Endothelial cell of umbilical vein (primary cell): ENCODE results near the gene ZIC3. TPM values are rescaled to one million over a fixed set of nuclear protein-coding genes. Genes with fewer than 3 reads are reported as not detected.

Experiments used
- BruUV-seq: library from RNA; stranded (reverse); fragments of 400-500 nt; replicated peaks from 2 replicates; lab custom pipeline; 2021; lab: Mats Ljungman, UMichigan
- CTCF ChIA-PET: fragments of 300-600, 350-600 bp; sonication (Branson Sonifier 250); formaldehyde crosslinking; loops from one replicate; lab custom pipeline; 2021; ENCODE audit warnings: antibody characterized with exemption, inconsistent platforms; lab: Charles Lee
- POLR2A ChIA-PET: fragments of 300-600, 350-600 bp; sonication (Branson Sonifier 250); formaldehyde crosslinking; loops from one replicate; lab custom pipeline; 2021; ENCODE audit warnings: antibody characterized with exemption, inconsistent platforms; lab: Charles Lee
- DNase-seq: peaks from one replicate; pipeline ENCODE4 v3.0.0-alpha.2; 2011; ENCODE audit warnings: low read depth, low spot score
- FAIRE-seq: peaks from 2 replicates; lab custom pipeline; 2011; peaks lifted over from hg19 to GRCh38; lab: Jason Lieb, UNC
- H2AFZ ChIP-seq: 2 replicates; pipeline ENCODE4 v1.6.0; 2012; ENCODE audit warnings: low read depth, low read length, control low read depth, inconsistent platforms
- H3K27ac ChIP-seq: 2 replicates; pipeline ENCODE4 v1.5.1; 2011; ENCODE audit warnings: low read depth, mild to moderate bottlenecking, control low read depth, low read length, moderate library complexity; ENCODE audit not compliant: insufficient read depth
- H3K27me3 ChIP-seq, 2 experiments: 2 replicates each; pipeline versions ENCODE4 v1.6.0 to v1.6.1; 2011; ENCODE audit warnings: low read length in 2 of 2, mixed read lengths in 1 of 2; ENCODE audit not compliant: control insufficient read depth in 2 of 2, insufficient read depth in 2 of 2
- H3K36me3 ChIP-seq, 2 experiments: 2 replicates in 1 of 2; 3 replicates in 1 of 2; pipeline ENCODE4 v1.5.1; 2011; ENCODE audit warnings: low read length in 2 of 2, mild to moderate bottlenecking in 1 of 2, moderate library complexity in 1 of 2; ENCODE audit not compliant: control insufficient read depth in 2 of 2, insufficient read depth in 2 of 2; ENCODE audit errors: extremely low read depth in 1 of 2
- H3K4me1 ChIP-seq: 3 replicates; pipeline ENCODE4 v1.5.1; 2011; ENCODE audit warnings: mild to moderate bottlenecking, low read length; ENCODE audit not compliant: control insufficient read depth, insufficient read depth; ENCODE audit errors: extremely low read depth
- H3K4me2 ChIP-seq: 2 replicates; pipeline ENCODE4 v1.6.1; 2011; ENCODE audit warnings: low read length, control low read depth, mixed read lengths; ENCODE audit not compliant: insufficient read depth
- H3K4me3 ChIP-seq, 3 experiments: fragments of 200-600 bp in 1 of 3; sonication (generic), shearing (Covaris generic) in 1 of 3; replicated peaks in 1 of 3; 2 replicates each; pipeline ENCODE4 v1.5.1; 2011 to 2016; ENCODE audit warnings: control low read depth in 3 of 3, low read length in 3 of 3, mild to moderate bottlenecking in 2 of 3, inconsistent platforms in 1 of 3, low read depth in 1 of 3, moderate library complexity in 1 of 3; ENCODE audit not compliant: insufficient read depth in 1 of 3
- H3K79me2 ChIP-seq: 2 replicates; pipeline ENCODE4 v1.6.0; 2012; ENCODE audit warnings: low read length, inconsistent platforms; ENCODE audit not compliant: control insufficient read depth, insufficient read depth
- H3K9ac ChIP-seq: replicated peaks from 2 replicates; pipeline ENCODE3; 2011; ENCODE audit warnings: low read length, control low read depth; ENCODE audit not compliant: insufficient read depth; ENCODE audit errors: extremely low read depth
- H3K9me1 ChIP-seq: replicated peaks from 3 replicates; pipeline ENCODE4 v1.6.0; 2011; ENCODE audit warnings: mild to moderate bottlenecking, low read length; ENCODE audit not compliant: control insufficient read depth, insufficient read depth; ENCODE audit errors: extremely low read depth
- H3K9me3 ChIP-seq: replicated peaks from 2 replicates; pipeline ENCODE4 v1.5.1; 2012; ENCODE audit warnings: low read length, inconsistent platforms; ENCODE audit not compliant: control insufficient read depth, insufficient read depth
- H4K20me1 ChIP-seq: replicated peaks from 2 replicates; pipeline ENCODE3; 2011; ENCODE audit warnings: mild to moderate bottlenecking, low read length; ENCODE audit not compliant: control insufficient read depth, insufficient read depth; ENCODE audit errors: extremely low read depth
- CTCF ChIP-seq, 2 donors: IDR thresholded peaks; 1 replicate in 1 of 2; 2 replicates in 1 of 2; pipeline ENCODE4 v1.5.1; 2011; ENCODE audit warnings: low read length in 2 of 2, mild to moderate bottlenecking in 2 of 2, moderate library complexity in 2 of 2, control low read depth in 1 of 2, inconsistent platforms in 1 of 2, low read depth in 1 of 2; ENCODE audit not compliant: insufficient read depth in 1 of 2; ENCODE audit errors: extremely low read depth in 1 of 2
- EZH2 ChIP-seq: IDR thresholded peaks from 2 replicates; pipeline ENCODE4 v1.6.1; 2012; ENCODE audit warnings: borderline replicate concordance, low read depth, mild to moderate bottlenecking, moderate library complexity, low read length, inconsistent platforms; ENCODE audit not compliant: severe bottlenecking
- FOS ChIP-seq: IDR thresholded peaks from 2 replicates; pipeline ENCODE4 v1.6.1; 2011; ENCODE audit warnings: mild to moderate bottlenecking, low read length, moderate library complexity, borderline replicate concordance; ENCODE audit not compliant: insufficient read depth
- GATA2 ChIP-seq: IDR thresholded peaks from 2 replicates; pipeline ENCODE4 v1.7.0; 2011; ENCODE audit warnings: low read depth, mild to moderate bottlenecking, moderate library complexity, mixed read lengths, low read length; ENCODE audit not compliant: insufficient read length, insufficient read depth
- JUN ChIP-seq: IDR thresholded peaks from 2 replicates; pipeline ENCODE4 v1.6.1; 2011; ENCODE audit warnings: borderline replicate concordance, low read depth; ENCODE audit not compliant: insufficient read length, insufficient read depth
- MAX ChIP-seq: IDR thresholded peaks from 2 replicates; pipeline ENCODE4 v1.6.1; 2011; ENCODE audit not compliant: insufficient read depth, insufficient read length
- MYC ChIP-seq: IDR thresholded peaks from one replicate; pipeline ENCODE4 v1.6.1; 2011; ENCODE audit warnings: mild to moderate bottlenecking, low read depth, low read length
- POLR2A ChIP-seq: IDR thresholded peaks from 2 replicates; pipeline ENCODE4 v1.6.1; 2012; ENCODE audit warnings: low read depth, mild to moderate bottlenecking, control low read depth, low read length
- POLR2AphosphoS5 ChIP-seq: IDR thresholded peaks from 2 replicates; pipeline ENCODE4 v1.6.1; 2012; ENCODE audit warnings: low read depth, mild to moderate bottlenecking, control low read depth, low read length, moderate library complexity; ENCODE audit not compliant: insufficient read depth
- dilution Hi-C: fragments of 300-500 bp; cut with MboI; formaldehyde crosslinking; loops from one replicate; pipeline ENCODE4 v1.15.0; 2019; ENCODE audit warnings: low sequenced_read_pairs; ENCODE audit not compliant: extremely low pct_ligation_motif_present
- intact Hi-C: fragments of 100-400 bp; cut with micrococcal nuclease; formaldehyde crosslinking; loops from one replicate; pipeline ENCODE4 v1.10.0; 2022
- polyA plus RNA-seq, 4 experiments: library from polyadenylated mRNA; depleted of rRNA in 3 of 4; stranded (reverse) in 3 of 4; unstranded in 1 of 4; fragments of >200 nt; gene quantifications; 2 replicates each; pipeline versions ENCODE4 v1.2.1 to v1.2.3, GENCODE V29; 2011 to 2012; ENCODE audit warnings: missing spikeins in 1 of 4
- total RNA-seq: library from RNA; stranded (reverse); gene quantifications from 2 replicates; pipeline ENCODE4 v1.2.3, GENCODE V29; 2021

ZIC3 gene
- total and polyA plus RNA-seq, 2 donors (not counting 3 experiments of a cell fraction or from before 2014, with no cell fraction given), result not detected

GRCh38 chrX:137575596-137576255 lies 9.8 kb downstream of the ZIC3 start:
- H2AFZ ChIP-seq, result no peak overlapping the region
- H3K36me3 ChIP-seq, result no peaks in the 10 kb centered on the region
- TF ChIP-seq JUN, result no peak
- no peak for TF ChIP-seq POLR2AphosphoS5
- no peak for TF ChIP-seq FOS
- TF ChIP-seq GATA2, result no peak
- no peak for TF ChIP-seq MYC
- TF ChIP-seq POLR2A, result no peak
- TF ChIP-seq MAX, result no peak
- no peak for TF ChIP-seq CTCF (IDR thresholded peaks at IDR 0.05; ENCODE audit: extremely low read depth in 1 of 2, insufficient read depth in 1 of 2, low read depth in 1 of 2, low read length in 2 of 2)
- no peak for TF ChIP-seq EZH2
- intact Hi-C loops (no loop called here), dilution Hi-C loops (no loop called here)
- FAIRE-seq, result no peak
- no peak overlapping the region for H3K9ac ChIP-seq
- POLR2A ChIA-PET, result no interaction called here
- H3K27me3 ChIP-seq, result no peaks in the 10 kb centered on the region
- no peaks in the 10 kb centered on the region for H3K4me1 ChIP-seq
- H3K9me1 ChIP-seq, result no peaks in the 10 kb centered on the region
- no TSS peak for BruUV-seq
- H3K9me3 ChIP-seq, result no peaks in the 10 kb centered on the region
- no peak overlapping the region for H3K4me2 ChIP-seq
- no peak for DNase-seq
- no peak overlapping the region for H3K27ac ChIP-seq
- CTCF ChIA-PET, result no interaction called here
- no peaks in the 10 kb centered on the region for H4K20me1 ChIP-seq
- H3K4me3 ChIP-seq, result no peak overlapping the region
- no peaks in the 10 kb centered on the region for H3K79me2 ChIP-seq
